Measurements from ENCODE around the gene MYRF. TPM values are rescaled to one million over a fixed set of nuclear protein-coding genes. Genes with fewer than 3 reads are reported as not detected.

Gene MYRF
- total and polyA plus RNA-seq, 2 donors (not counting 1 experiment from before 2014, with no cell fraction given) = 0.27 to 0.34 TPM

- no peaks in the 10 kb centered on the region for H3K27me3 Mint-ChIP-seq
- H3K27ac Mint-ChIP-seq = no peak overlapping the region
- H4K20me1 ChIP-seq (ENCODE audit: control insufficient read depth, insufficient read depth, low read length, poor library complexity, severe bottlenecking) = no peaks in the 10 kb centered on the region
- no peaks in the 10 kb centered on the region for H3K9me3 ChIP-seq (ENCODE audit: control extremely low read depth in 1 of 3, control insufficient read depth in 2 of 3, insufficient read depth in 1 of 3, low read length in 2 of 3)
- no peak overlapping the region for H3K4me2 ChIP-seq (replicated peaks; ENCODE audit: low read depth, low read length, poor library complexity, severe bottlenecking)
- H3K9ac ChIP-seq (ENCODE audit: low read length) = no peak overlapping the region
- no peak overlapping the region for H2AFZ ChIP-seq (ENCODE audit: insufficient read depth, low read depth, low read length, poor library complexity, severe bottlenecking)
- CTCF ChIA-PET = interaction anchor here (1.6 to 3.9 kb wide), 3 partner anchors 10 to 301 kb away, joined by 3 to 29 read pairs (median 8); no protein-coding TSS in a partner anchor
- no peaks in the 10 kb centered on the region for H3K36me3 ChIP-seq (replicated peaks in 1 of 2; ENCODE audit: control extremely low read depth in 1 of 2, control insufficient read depth in 1 of 2, extremely low read depth in 1 of 2, insufficient read depth in 2 of 2, low read length in 1 of 2)
- 100% methylated on average over 4 of the region's 5 CpGs for WGBS (ENCODE audit: insufficient coverage)
- POLR2A ChIA-PET = no interaction called here
- H3K4me1 Mint-ChIP-seq = no peaks in the 10 kb centered on the region
- peaks cover 5% of the 10 kb centered on the region for H3K79me2 ChIP-seq (ENCODE audit: control insufficient read depth, insufficient read depth, low read length)
- ATAC-seq (ENCODE audit: low read depth) = no peak
- H3K4me3 Mint-ChIP-seq = no peak overlapping the region
- no peak overlapping the region for H3K27ac ChIP-seq (ENCODE audit: low read length in 2 of 2)
- H3K9me3 Mint-ChIP-seq (ENCODE audit: insufficient read depth) = no peaks in the 10 kb centered on the region
- H3K4me1 ChIP-seq (ENCODE audit: control insufficient read depth in 2 of 2, insufficient read depth in 2 of 2, low read length in 2 of 2) = no peaks in the 10 kb centered on the region
- H3K4me3 ChIP-seq (ENCODE audit: control extremely low read depth in 1 of 5, extremely low read depth in 1 of 5, insufficient read depth in 1 of 5, low read depth in 2 of 5, low read length in 4 of 5) = no peak overlapping the region
- intact Hi-C loops (cut with micrococcal nuclease) = no loop called here
- no peaks in the 10 kb centered on the region for H3K27me3 ChIP-seq (replicated peaks in 1 of 4; ENCODE audit: control extremely low read depth in 1 of 4, control insufficient read depth in 3 of 4, insufficient read depth in 4 of 4, low read length in 3 of 4)
- DNase-seq = no peak
- TF ChIP-seq CTCF (IDR thresholded peaks at IDR 0.05) = no peak
- TF ChIP-seq EZH2 (IDR thresholded peaks at IDR 0.05; ENCODE audit: borderline replicate concordance, insufficient read depth, low read depth, low read length, poor library complexity, severe bottlenecking) = no peak
Observed at GRCh38 chr11:61806785-61807184, 54.3 kb downstream of the MYRF start.

- no peak overlapping the region for H3K27ac ChIP-seq (ENCODE audit: low read length in 2 of 2)
- Mint-ChIP-seq H3K27me3 (no peaks in the 10 kb centered on the region), H3K4me3 (no peak overlapping the region), H3K27ac (no peak overlapping the region), H3K4me1 (peaks cover 7% of the 10 kb centered on the region), H3K9me3 (ENCODE audit: insufficient read depth) (no peaks in the 10 kb centered on the region)
- no peaks in the 10 kb centered on the region for H3K36me3 ChIP-seq (replicated peaks in 1 of 2; ENCODE audit: control extremely low read depth in 1 of 2, control insufficient read depth in 1 of 2, extremely low read depth in 1 of 2, insufficient read depth in 2 of 2, low read length in 1 of 2)
- no peak for ATAC-seq (ENCODE audit: low read depth)
- H3K4me1 ChIP-seq (ENCODE audit: control insufficient read depth in 2 of 2, insufficient read depth in 2 of 2, low read length in 2 of 2) = peaks cover 6 to 12% of the 10 kb centered on the region in 2 donors
- no peak for DNase-seq
- H2AFZ ChIP-seq (ENCODE audit: insufficient read depth, low read depth, low read length, poor library complexity, severe bottlenecking) = no peak overlapping the region
- H4K20me1 ChIP-seq (ENCODE audit: control insufficient read depth, insufficient read depth, low read length, poor library complexity, severe bottlenecking) = no peaks in the 10 kb centered on the region
- POLR2A ChIA-PET = no interaction called here
- no peak overlapping the region for H3K4me3 ChIP-seq (ENCODE audit: control extremely low read depth in 1 of 5, extremely low read depth in 1 of 5, insufficient read depth in 1 of 5, low read depth in 2 of 5, low read length in 4 of 5)
- H3K9me3 ChIP-seq (ENCODE audit: control extremely low read depth in 1 of 3, control insufficient read depth in 2 of 3, insufficient read depth in 1 of 3, low read length in 2 of 3) = peaks cover 0 to 6% (median 0%) of the 10 kb centered on the region in 3 donors
- no peak overlapping the region for H3K9ac ChIP-seq (ENCODE audit: low read length)
- H3K27me3 ChIP-seq (replicated peaks in 1 of 4; ENCODE audit: control extremely low read depth in 1 of 4, control insufficient read depth in 3 of 4, insufficient read depth in 4 of 4, low read length in 3 of 4) = peaks cover 0 to 6% (median under 1%) of the 10 kb centered on the region in 4 experiments
- WGBS (ENCODE audit: insufficient coverage) = 92% methylated on average over 5 of the region's 8 CpGs
- TF ChIP-seq EZH2 (IDR thresholded peaks at IDR 0.05; ENCODE audit: borderline replicate concordance, insufficient read depth, low read depth, low read length, poor library complexity, severe bottlenecking) = no peak
- intact Hi-C loops (cut with micrococcal nuclease) = no loop called here
- no peaks in the 10 kb centered on the region for H3K79me2 ChIP-seq (ENCODE audit: control insufficient read depth, insufficient read depth, low read length)
- CTCF ChIA-PET = interaction anchor here (0.6 to 2.3 kb wide), 4 partner anchors 9 to 271 kb away, joined by 3 to 5 read pairs (median 4); no protein-coding TSS in a partner anchor
- no peak overlapping the region for H3K4me2 ChIP-seq (replicated peaks; ENCODE audit: low read depth, low read length, poor library complexity, severe bottlenecking)
Observed at GRCh38 chr11:61810671-61811175, 58.3 kb downstream of the MYRF start.

All from B cell (primary cell).